ENCODE measurements around the gene CLPTM1L.

GRCh38 chr5:1370006-1370405 lies 25.1 kb upstream of the CLPTM1L start:
- TF ChIP-seq POLR2A (IDR thresholded peaks at IDR 0.05) = no peak
- TF ChIP-seq POLR2AphosphoS5 (IDR thresholded peaks at IDR 0.05) = no peak
- TF ChIP-seq, protein P1, sequence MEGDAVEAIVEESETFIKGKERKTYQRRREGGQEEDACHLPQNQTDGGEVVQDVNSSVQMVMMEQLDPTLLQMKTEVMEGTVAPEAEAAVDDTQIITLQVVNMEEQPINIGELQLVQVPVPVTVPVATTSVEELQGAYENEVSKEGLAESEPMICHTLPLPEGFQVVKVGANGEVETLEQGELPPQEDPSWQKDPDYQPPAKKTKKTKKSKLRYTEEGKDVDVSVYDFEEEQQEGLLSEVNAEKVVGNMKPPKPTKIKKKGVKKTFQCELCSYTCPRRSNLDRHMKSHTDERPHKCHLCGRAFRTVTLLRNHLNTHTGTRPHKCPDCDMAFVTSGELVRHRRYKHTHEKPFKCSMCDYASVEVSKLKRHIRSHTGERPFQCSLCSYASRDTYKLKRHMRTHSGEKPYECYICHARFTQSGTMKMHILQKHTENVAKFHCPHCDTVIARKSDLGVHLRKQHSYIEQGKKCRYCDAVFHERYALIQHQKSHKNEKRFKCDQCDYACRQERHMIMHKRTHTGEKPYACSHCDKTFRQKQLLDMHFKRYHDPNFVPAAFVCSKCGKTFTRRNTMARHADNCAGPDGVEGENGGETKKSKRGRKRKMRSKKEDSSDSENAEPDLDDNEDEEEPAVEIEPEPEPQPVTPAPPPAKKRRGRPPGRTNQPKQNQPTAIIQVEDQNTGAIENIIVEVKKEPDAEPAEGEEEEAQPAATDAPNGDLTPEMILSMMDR (IDR thresholded peaks at IDR 0.05) = no peak

All from suprapubic skin (tissue), 4 donors.